Choroid plexus epithelial cell (primary cell): ENCODE data around the gene ZNF862.

Experiments used
- DNase-seq: peaks from one replicate; pipeline ENCODE4 v3.0.0-alpha.2; 2010; ENCODE audit warnings: low read depth
- H3K4me3 ChIP-seq: 2 replicates; pipeline ENCODE4 v1.5.1; 2011; ENCODE audit warnings: low read depth, mild to moderate bottlenecking, control low read depth, low read length, moderate library complexity
- TF ChIP-seq, protein P1 (sequence below): conservative IDR thresholded peaks from 2 replicates; pipeline ENCODE4 v1.5.1; 2011; ENCODE audit warnings: low read depth, mild to moderate bottlenecking, control low read depth, inconsistent platforms, low read length, moderate library complexity

Gene ZNF862

GRCh38 chr7:149824301-149824741 lies 13.9 kb upstream of the ZNF862 start:
- TF ChIP-seq, protein P1, sequence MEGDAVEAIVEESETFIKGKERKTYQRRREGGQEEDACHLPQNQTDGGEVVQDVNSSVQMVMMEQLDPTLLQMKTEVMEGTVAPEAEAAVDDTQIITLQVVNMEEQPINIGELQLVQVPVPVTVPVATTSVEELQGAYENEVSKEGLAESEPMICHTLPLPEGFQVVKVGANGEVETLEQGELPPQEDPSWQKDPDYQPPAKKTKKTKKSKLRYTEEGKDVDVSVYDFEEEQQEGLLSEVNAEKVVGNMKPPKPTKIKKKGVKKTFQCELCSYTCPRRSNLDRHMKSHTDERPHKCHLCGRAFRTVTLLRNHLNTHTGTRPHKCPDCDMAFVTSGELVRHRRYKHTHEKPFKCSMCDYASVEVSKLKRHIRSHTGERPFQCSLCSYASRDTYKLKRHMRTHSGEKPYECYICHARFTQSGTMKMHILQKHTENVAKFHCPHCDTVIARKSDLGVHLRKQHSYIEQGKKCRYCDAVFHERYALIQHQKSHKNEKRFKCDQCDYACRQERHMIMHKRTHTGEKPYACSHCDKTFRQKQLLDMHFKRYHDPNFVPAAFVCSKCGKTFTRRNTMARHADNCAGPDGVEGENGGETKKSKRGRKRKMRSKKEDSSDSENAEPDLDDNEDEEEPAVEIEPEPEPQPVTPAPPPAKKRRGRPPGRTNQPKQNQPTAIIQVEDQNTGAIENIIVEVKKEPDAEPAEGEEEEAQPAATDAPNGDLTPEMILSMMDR, result no peak
- no peak for DNase-seq
- H3K4me3 ChIP-seq, result no peak overlapping the region

- TF ChIP-seq, protein P1, result no peak
- no peak overlapping the region for H3K4me3 ChIP-seq
- no peak for DNase-seq
Measured at GRCh38 chr7:149824748-149825566, 13.2 kb upstream of the ZNF862 start.

- TF ChIP-seq, protein P1, result no peak
- DNase-seq, result no peak
- H3K4me3 ChIP-seq, result no peak overlapping the region
Measured at GRCh38 chr7:149825567-149826343, 12.4 kb upstream of the ZNF862 start.

- TF ChIP-seq, protein P1, result no peak
- no peak overlapping the region for H3K4me3 ChIP-seq
- DNase-seq, result no peak
Measured at GRCh38 chr7:149826344-149827088, 11.7 kb upstream of the ZNF862 start.

DNA sequence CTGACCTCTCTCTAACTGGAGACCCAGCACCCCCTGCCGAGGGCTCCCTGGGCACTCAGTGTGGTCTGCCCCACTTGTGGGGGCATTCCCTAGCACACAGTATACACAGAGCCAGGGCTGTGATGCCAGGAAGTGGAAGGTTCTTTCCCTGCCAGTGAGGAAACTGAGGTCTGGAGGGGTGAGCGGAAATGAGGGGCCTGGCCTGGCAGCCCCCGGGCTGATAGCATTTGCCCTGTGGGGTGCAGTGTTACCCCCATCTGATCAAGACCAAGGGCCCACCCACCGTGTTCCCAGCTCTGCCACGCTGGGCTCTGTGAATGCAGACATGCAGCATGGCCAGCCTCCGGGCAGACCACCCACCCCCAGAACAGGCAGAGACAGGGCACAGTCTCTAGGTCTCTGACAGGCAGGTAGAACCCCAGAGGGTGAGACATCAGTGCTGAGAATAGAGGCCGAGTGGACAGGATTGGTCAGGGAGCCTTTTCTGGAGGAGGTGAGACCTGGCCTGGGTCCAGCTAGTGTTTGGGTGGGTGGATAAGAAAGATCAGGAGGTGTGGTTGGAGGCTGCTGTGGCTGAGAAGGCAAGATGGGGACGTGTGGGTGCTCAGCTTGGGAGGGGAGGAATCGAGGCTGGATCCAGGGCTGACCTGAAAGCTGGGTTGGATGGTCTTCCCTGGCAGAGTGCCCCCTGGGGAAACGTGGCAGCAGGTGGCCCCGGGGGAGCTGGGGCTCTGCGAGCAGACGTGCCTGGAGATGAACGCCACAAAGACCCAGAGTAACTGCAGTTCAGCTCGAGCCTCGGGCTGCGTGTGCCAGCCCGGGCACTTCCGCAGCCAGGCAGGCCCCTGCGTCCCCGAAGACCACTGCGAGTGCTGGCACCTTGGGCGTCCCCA lies 10.8 kb upstream of the ZNF862 start:
- TF ChIP-seq, protein P1, result no peak
- no peak for DNase-seq
- no peak overlapping the region for H3K4me3 ChIP-seq
